Uterus (tissue), 4 donors: Measurements from ENCODE around the gene KCNQ1. TPM values are rescaled to one million over a fixed set of nuclear protein-coding genes. Genes with fewer than 3 reads are reported as not detected.

Experiments used
- DNase-seq, 2 donors: peaks; one replicate each; pipeline ENCODE4 v3.0.0-alpha.2; 2019 to 2020
- H3K27ac ChIP-seq, 2 donors: fragments of 200-600 bp; sonication (generic); 1 replicate in 1 of 2; 2 replicates in 1 of 2; pipeline ENCODE4 v1.5.1; 2016 to 2018
- H3K27me3 ChIP-seq, 2 donors: fragments of 200-600 bp; sonication (generic); one replicate each; pipeline ENCODE4 v1.5.1; 2018 to 2019; ENCODE audit warnings: control low read depth in 1 of 2
- H3K36me3 ChIP-seq, 2 donors: fragments of 200-600 bp; sonication (generic); one replicate each; pipeline ENCODE4 v1.5.1; 2019; ENCODE audit warnings: control low read depth in 1 of 2
- H3K4me1 ChIP-seq, 2 donors: fragments of 200-600 bp; sonication (generic); one replicate each; pipeline ENCODE4 v1.5.1; 2018 to 2019; ENCODE audit warnings: control low read depth in 1 of 2
- H3K4me3 ChIP-seq, 2 donors: fragments of 200-600 bp; sonication (generic); 1 replicate in 1 of 2; 2 replicates in 1 of 2; pipeline ENCODE4 v1.5.1; 2018 to 2019; ENCODE audit warnings: mild to moderate bottlenecking in 1 of 2
- H3K9me3 ChIP-seq, 2 donors: fragments of 200-600 bp; sonication (generic); one replicate each; pipeline ENCODE4 v1.5.1; 2019; ENCODE audit warnings: control low read depth in 1 of 2
- CTCF ChIP-seq, 4 experiments: fragments of 200-600 bp in 2 of 4; fragments of 450-650 bp in 2 of 4; sonication (generic) in 2 of 4; IDR thresholded peaks; one replicate each; pipeline ENCODE4 v1.5.1; 2016 to 2019; ENCODE audit warnings: antibody characterized with exemption in 4 of 4, mild to moderate bottlenecking in 2 of 4, moderate library complexity in 1 of 4
- POLR2A ChIP-seq, 2 donors: fragments of 450-650 bp; IDR thresholded peaks; one replicate each; pipeline ENCODE4 v1.6.1; 2016; ENCODE audit warnings: antibody characterized with exemption in 2 of 2, mild to moderate bottlenecking in 1 of 2, moderate library complexity in 1 of 2
- intact Hi-C: fragments of 100-400 bp; cut with DNase I; formaldehyde crosslinking; loops from one replicate; pipeline ENCODE4 v1.15.1; 2023; ENCODE audit warnings: low total_unique reads
- total RNA-seq, 4 donors: library from RNA; depleted of rRNA in 3 of 4; stranded (reverse); fragments of >200 nt in 3 of 4; gene quantifications; one replicate each; pipeline versions ENCODE4 v1.1.0 to v1.2.4, GENCODE V29; 2014 to 2023
- donor health status: DM: yes; HTN: yes; CAD: no.

Gene KCNQ1
- total RNA-seq, 4 donors from 2014 or later, result 2.6 to 10.4 (median 5.4) TPM

GRCh38 chr11:2738551-2739431 lies 294.0 kb downstream of the KCNQ1 start:
- Histone ChIP-seq H3K4me1 (peaks cover 0 to 10% of the 10 kb centered on the region in 2 donors), H3K4me3 (no peak overlapping the region), H3K36me3 (no peaks in the 10 kb centered on the region), H3K9me3 (no peaks in the 10 kb centered on the region), H3K27ac (no peak overlapping the region), H3K27me3 (no peaks in the 10 kb centered on the region)
- TF ChIP-seq CTCF (IDR thresholded peaks at IDR 0.05) (no peak), POLR2A (IDR thresholded peaks at IDR 0.05) (no peak)
- intact Hi-C loops, result no loop called here
- no peak for DNase-seq

GRCh38 chr11:2739531-2740274 lies 294.9 kb downstream of the KCNQ1 start:
- Histone ChIP-seq H3K4me3 (no peak overlapping the region), H3K36me3 (no peaks in the 10 kb centered on the region), H3K9me3 (no peaks in the 10 kb centered on the region), H3K4me1 (peaks cover 0 to 10% of the 10 kb centered on the region in 2 donors), H3K27ac (no peak overlapping the region), H3K27me3 (no peaks in the 10 kb centered on the region)
- intact Hi-C loops, result no loop called here
- no peak for DNase-seq
- TF ChIP-seq CTCF (IDR thresholded peaks at IDR 0.05) (no peak), POLR2A (IDR thresholded peaks at IDR 0.05) (no peak)

- Histone ChIP-seq H3K27ac (peak overlapping the region; percentile 68 to 81), H3K36me3 (no peaks in the 10 kb centered on the region), H3K27me3 (no peaks in the 10 kb centered on the region), H3K9me3 (no peaks in the 10 kb centered on the region), H3K4me3 (no peak overlapping the region), H3K4me1 (peaks cover 0 to 10% of the 10 kb centered on the region in 2 donors)
- no peak for TF ChIP-seq CTCF (IDR thresholded peaks at IDR 0.05)
- no peak for TF ChIP-seq POLR2A (IDR thresholded peaks at IDR 0.05)
- DNase-seq, result no peak
- intact Hi-C loops, result no loop called here
Observed at GRCh38 chr11:2740275-2740940, 295.6 kb downstream of the KCNQ1 start.

- intact Hi-C loops, result no loop called here
- Histone ChIP-seq H3K27me3 (no peaks in the 10 kb centered on the region), H3K36me3 (no peaks in the 10 kb centered on the region), H3K4me3 (no peak overlapping the region), H3K4me1 (peaks cover 0 to 10% of the 10 kb centered on the region in 2 donors), H3K9me3 (no peaks in the 10 kb centered on the region), H3K27ac (peak overlapping the region; percentile 68 to 81)
- TF ChIP-seq POLR2A (IDR thresholded peaks at IDR 0.05) (no peak), CTCF (IDR thresholded peaks at IDR 0.05) (no peak)
- DNase-seq, result peak in 1 of 2 donors; percentile 19
Observed at GRCh38 chr11:2741006-2741376, 296.2 kb downstream of the KCNQ1 start.
